Measurements from ENCODE around the gene SYNGR3. TPM values are rescaled to one million over a fixed set of nuclear protein-coding genes. Genes with fewer than 3 reads are reported as not detected.

SYNGR3 gene, protein sequence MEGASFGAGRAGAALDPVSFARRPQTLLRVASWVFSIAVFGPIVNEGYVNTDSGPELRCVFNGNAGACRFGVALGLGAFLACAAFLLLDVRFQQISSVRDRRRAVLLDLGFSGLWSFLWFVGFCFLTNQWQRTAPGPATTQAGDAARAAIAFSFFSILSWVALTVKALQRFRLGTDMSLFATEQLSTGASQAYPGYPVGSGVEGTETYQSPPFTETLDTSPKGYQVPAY
- total RNA-seq = 5.2 and 6.6 TPM in 2 replicates

GRCh38 chr16:1989209-1990100 lies at the start of gene SYNGR3:
Gene SYNGR3, plus strand, starts transcription at chr16:1989970. Its CDS starts 133 bp downstream, at chr16:1990103.

DNA sequence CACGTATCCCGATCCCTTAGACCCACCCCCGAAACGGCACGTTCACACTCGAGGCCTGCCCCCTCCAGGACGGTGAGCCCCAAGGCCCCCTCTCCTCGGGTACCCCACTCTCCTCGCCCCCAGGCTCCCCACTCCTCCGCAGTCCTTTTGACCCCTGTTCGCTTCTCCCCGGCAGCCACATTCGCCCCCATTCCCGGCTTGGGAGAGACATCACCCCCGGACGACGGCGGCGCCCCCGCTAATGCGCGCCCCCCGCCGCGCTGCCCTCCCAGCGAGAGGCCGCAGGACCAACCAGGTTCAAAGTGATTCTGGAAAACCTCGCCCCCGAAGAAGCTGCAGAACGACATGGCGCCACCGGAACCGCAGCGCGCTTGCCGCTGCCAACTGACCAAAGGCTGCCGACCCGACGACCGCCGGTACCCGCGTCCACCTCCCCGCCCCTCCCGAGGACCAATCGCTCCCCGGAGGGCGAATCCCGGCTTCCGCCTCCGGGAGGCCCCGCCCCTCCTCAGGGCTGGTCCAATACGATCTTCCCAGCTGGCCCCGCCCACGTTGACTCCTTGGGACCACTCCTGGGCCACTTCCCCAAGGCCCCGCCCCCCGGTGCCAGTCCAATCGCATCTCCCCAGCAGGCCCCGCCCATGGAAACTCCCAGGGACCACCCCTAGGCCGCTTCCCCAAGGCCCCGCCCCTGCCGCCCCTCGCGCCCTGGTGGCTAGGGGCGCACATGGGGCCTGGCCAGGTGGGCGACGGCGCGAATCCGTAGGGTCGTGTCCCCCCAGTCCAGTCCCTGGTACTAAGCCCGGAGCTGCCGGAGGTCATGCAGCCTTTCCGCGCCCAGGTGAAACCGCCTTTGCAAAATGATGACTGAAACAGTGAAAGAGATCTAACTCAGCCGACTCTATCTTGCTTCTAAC lies 46.7 kb upstream of the SYNGR3 start, which contains the start of gene MSRB1:
Gene MSRB1 (minus strand): TSS at position 390 of the 917 bp plus-strand sequence. CDS start 43 bp downstream, at position 347.

DNA sequence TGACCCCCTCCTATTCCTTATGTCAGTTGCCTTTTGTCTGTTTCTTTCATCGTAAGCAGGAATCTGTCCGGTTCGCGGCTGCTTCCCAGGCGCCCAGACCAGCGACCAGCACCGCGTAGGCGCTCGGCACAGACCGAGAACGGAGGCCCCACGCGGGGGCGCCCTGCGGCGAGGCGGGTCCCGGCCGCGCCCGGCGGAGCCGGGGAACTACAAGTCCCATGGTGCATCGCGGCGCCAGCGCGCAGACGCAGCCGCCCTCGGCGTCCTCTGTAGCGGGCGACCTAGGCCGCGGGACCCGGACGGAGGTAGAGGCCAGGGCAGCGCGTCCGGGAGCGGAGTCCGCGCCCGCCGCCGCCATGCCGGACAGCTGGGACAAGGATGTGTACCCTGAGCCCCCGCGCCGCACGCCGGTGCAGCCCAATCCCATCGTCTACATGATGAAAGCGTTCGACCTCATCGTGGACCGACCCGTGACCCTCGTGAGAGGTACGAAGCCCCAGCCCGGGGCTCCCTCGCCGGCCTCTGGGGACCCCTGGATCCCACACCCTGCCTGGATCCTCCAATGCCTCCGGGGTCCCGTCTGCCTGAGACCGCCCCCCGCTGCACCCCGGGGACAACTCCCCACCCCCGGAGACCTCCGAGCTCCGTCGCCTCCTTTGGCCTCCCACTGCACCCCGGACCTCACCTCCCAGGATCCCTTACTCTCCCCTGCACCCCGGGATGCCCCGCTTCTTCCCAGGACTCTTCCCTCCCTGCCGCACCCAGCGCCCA lies 30.3 kb upstream of the SYNGR3 start, which contains the start of gene NDUFB10:
Gene NDUFB10 (plus strand): TSS at position 270 of the 771 bp plus-strand sequence. CDS start 87 bp downstream, at position 357.

GRCh38 chr16:1964506-1965395 lies 25.0 kb upstream of the SYNGR3 start, which contains the start of gene RPS2:
Gene RPS2, minus strand, starts transcription at chr16:1964826. Its CDS starts 201 bp downstream, at chr16:1964625.

DNA sequence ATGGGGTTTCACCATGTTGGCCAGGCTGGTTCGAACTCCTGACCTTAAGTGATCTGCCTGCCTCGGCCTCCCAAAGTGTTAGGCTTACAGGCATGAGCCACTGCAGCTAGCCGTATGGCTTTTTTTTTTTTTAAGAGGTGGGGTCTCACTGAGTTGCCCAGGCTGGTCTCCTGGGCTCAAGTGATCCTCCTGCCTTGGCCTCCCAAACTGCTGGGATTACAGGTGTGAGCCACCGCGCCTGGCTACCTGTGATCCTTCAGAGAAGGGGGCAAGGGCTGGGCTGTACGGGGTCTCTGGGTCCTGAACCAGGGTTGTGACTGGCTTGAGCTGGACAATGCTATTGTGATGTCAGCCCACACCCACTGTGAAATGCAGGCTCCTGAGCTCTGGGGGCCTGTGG lies 23.3 kb upstream of the SYNGR3 start, which contains the start of gene RNF151:
Gene RNF151 (plus strand): TSS at position 397 of the 400 bp plus-strand sequence. CDS start 26 bp downstream, outside the sequence.

DNA sequence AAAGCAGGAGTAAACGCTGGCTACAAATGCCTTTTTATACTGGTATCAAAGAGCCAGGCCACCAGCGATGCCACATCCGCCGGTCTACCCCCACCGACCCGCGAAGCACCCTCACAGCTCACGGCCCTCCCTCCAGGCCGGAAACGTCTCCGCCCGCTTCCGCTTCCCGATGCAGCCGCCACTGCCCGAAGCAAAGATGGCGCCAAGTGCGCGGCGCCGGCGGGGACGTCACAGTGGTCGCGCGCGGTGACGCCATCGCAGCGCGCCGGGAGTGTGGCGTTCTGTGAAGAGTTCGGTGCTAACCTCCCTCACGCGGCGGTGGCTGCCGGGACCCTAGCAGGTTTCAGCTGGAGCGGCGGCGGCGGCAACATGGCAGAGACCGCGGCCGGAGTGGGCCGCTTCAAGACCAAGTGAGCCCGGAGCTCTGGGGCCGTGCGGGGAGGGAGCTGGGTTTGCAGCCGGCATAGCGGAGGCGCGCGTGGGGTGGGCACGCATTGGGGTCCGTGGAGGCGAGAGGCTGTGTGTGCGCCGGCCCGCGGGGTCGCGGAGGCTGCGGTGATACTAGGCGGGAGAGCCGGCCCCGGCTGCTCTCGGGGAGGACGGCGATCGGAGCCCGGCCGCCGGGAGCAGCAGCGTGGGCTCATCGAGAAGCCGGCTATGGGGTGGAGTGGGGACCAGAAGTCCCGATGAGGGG lies 17.8 kb upstream of the SYNGR3 start, which contains the start of gene TBL3:
Gene TBL3 (plus strand): TSS at position 258 of the 694 bp plus-strand sequence. CDS start 112 bp downstream, at position 370.

DNA sequence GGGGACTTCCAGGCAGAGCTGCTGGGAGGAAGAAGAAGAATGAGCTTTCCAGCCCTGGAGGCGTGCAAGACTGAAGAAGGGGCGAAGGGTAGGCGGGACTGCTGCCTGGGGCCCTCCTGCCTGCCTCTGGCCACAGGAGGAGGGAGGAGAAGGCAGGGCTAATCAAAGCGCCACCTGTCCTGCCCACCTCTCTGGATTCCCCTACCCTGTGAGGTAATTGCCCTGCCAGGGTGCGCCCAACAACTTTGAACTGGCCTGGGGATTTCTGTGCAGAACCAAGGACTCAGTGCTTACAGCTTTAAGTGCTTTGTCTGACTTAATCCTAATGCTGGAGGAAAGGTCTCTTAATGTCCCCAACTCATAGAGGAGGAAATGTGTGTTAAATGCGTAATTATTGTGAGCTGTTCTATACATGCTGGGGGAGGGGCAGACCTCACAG lies 8.4 kb upstream of the SYNGR3 start, which contains the start of gene NOXO1:
Gene NOXO1 (minus strand): TSS at position 72 of the 439 bp plus-strand sequence. CDS start 290 bp downstream, outside the sequence.

GRCh38 chr16:1983544-1984346 lies 6.0 kb upstream of the SYNGR3 start, which contains the start of gene GFER:
Gene GFER, plus strand, starts transcription at chr16:1984193. Its CDS starts 26 bp downstream, at chr16:1984219.

DNA sequence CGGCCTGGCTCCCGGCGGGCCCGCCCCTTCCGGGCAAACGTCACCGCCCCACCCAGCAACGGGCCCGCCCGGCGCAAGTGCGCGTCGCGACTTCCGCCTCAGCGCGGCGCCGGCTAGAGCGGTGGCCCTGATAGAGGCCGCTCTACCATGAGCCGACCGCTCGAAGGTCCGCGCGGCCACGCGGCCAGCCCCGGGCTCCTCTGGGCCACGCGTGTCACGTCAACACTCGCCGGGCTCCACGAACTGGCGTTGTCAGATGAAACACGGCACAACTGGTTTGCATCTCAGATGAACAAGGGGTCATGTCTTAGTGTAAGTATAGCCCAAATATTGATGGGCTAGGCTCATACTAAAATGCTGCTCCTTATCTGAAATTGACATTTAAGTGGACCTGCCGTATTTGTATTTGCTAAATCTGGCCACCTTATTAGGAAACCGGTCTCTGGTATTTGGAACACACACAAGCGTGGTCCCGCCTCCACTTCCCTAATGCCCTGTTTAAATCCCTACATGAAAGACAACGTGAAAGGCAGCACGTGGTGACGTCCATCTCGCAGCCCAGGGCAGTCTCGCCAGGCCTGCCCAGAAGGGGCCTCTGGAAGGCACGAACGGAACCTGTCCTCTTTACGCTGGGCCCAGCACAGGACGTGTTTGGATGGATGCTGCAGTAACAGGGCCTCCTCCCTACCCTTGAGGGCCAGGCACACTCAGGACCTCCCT lies 20.2 kb downstream of the SYNGR3 start, which contains the start of gene ZNF598:
Gene ZNF598 (minus strand): TSS at position 31 of the 720 bp plus-strand sequence.

GRCh38 chr16:2019518-2019920 lies 29.7 kb downstream of the SYNGR3 start, which contains the start of gene NPW:
Gene NPW, plus strand, starts transcription at chr16:2019785.

GRCh38 chr16:2026461-2027023 lies 36.8 kb downstream of the SYNGR3 start, which contains the start of gene NHERF2:
Gene NHERF2, plus strand, starts transcription at chr16:2026902. Its CDS starts 104 bp downstream, at chr16:2027006.

Other genes with a start within 250 kb of the SYNGR3 start
- 70.0 and 79.8 TPM in 2 replicates for gene NME3, start 218.4 kb upstream of the SYNGR3 start, total RNA-seq
- 3.1 and 4.5 TPM in 2 replicates for gene EME2, start 217.2 kb upstream of the SYNGR3 start, total RNA-seq
- gene MRPS34, start 216.8 kb upstream of the SYNGR3 start, total RNA-seq = 65.7 and 84.4 TPM in 2 replicates
- 30.1 and 36.5 TPM in 2 replicates for gene SPSB3, start 207.4 kb upstream of the SYNGR3 start, total RNA-seq
- gene NUBP2, start 207.0 kb upstream of the SYNGR3 start, total RNA-seq = 64.0 and 92.1 TPM in 2 replicates
- not detected in 2 replicates for gene IGFALS, start 196.3 kb upstream of the SYNGR3 start, total RNA-seq
- 66.8 and 85.2 TPM in 2 replicates for gene HAGH, start 163.1 kb upstream of the SYNGR3 start, total RNA-seq
- gene FAHD1, start 162.8 kb upstream of the SYNGR3 start, total RNA-seq = 35.6 and 42.2 TPM in 2 replicates
- gene MEIOB, start 117.8 kb upstream of the SYNGR3 start, total RNA-seq = 0.18 TPM in 1 of 2 replicates, not detected in the other
- not detected in 2 replicates for gene HS3ST6, start 71.6 kb upstream of the SYNGR3 start, total RNA-seq
- 11.8 and 13.7 TPM in 2 replicates for gene MSRB1, start 46.8 kb upstream of the SYNGR3 start, total RNA-seq
- not detected in 2 replicates for gene RPL3L, start 35.3 kb upstream of the SYNGR3 start, total RNA-seq
- gene NDUFB10, start 30.4 kb upstream of the SYNGR3 start, total RNA-seq = 216 and 235 TPM in 2 replicates
- 2,750 and 3,500 TPM in 2 replicates for gene RPS2, start 25.1 kb upstream of the SYNGR3 start, total RNA-seq
- gene RNF151, start 23.1 kb upstream of the SYNGR3 start, total RNA-seq = not detected in 2 replicates
- 45.9 and 50.2 TPM in 2 replicates for gene TBL3, start 17.9 kb upstream of the SYNGR3 start, total RNA-seq
- gene NOXO1, start 8.5 kb upstream of the SYNGR3 start, total RNA-seq = 0.32 TPM in 1 of 2 replicates, not detected in the other
- gene GFER, start 5.8 kb upstream of the SYNGR3 start, total RNA-seq = 16.2 and 45.2 TPM in 2 replicates
- 29.2 and 39.2 TPM in 2 replicates for gene ZNF598, start 19.9 kb downstream of the SYNGR3 start, total RNA-seq
- gene NPW, start 29.8 kb downstream of the SYNGR3 start, total RNA-seq = 1.6 TPM in 1 of 2 replicates, not detected in the other
- 116 and 122 TPM in 2 replicates for gene NHERF2, start 36.9 kb downstream of the SYNGR3 start, total RNA-seq
- gene NTHL1, start 57.9 kb downstream of the SYNGR3 start, total RNA-seq = 14.4 and 34.5 TPM in 2 replicates
- gene TSC2, start 58.0 kb downstream of the SYNGR3 start, total RNA-seq = 47.3 and 66.4 TPM in 2 replicates
- 150 and 153 TPM in 2 replicates for gene PKD1, start 145.9 kb downstream of the SYNGR3 start, total RNA-seq
- gene RAB26, start 158.7 kb downstream of the SYNGR3 start, total RNA-seq = not detected in 2 replicates
- gene TRAF7, start 165.8 kb downstream of the SYNGR3 start, total RNA-seq = 49.9 and 67.0 TPM in 2 replicates
- under 0.01 and 0.54 TPM in 2 replicates for gene CASKIN1, start 206.6 kb downstream of the SYNGR3 start, total RNA-seq
- 39.5 and 45.2 TPM in 2 replicates for gene MLST8, start 215.5 kb downstream of the SYNGR3 start, total RNA-seq
- 0.49 and 2.5 TPM in 2 replicates for gene BRICD5, start 220.9 kb downstream of the SYNGR3 start, total RNA-seq
- gene PGP, start 224.9 kb downstream of the SYNGR3 start, total RNA-seq = 7.6 and 12.6 TPM in 2 replicates
- 19.9 and 34.7 TPM in 2 replicates for gene E4F1, start 233.6 kb downstream of the SYNGR3 start, total RNA-seq
- 1.1 and 2.2 TPM in 2 replicates for gene DNASE1L2, start 246.5 kb downstream of the SYNGR3 start, total RNA-seq